H1 (cell line): Measurements from ENCODE around the gene RPTOR. TPM values are rescaled to one million over a fixed set of nuclear protein-coding genes. Genes with fewer than 3 reads are reported as not detected.

Experiments used
- CTCF ChIA-PET: fragments of 300-600 bp; sonication (Branson Sonifier 250); formaldehyde crosslinking; loops from one replicate; lab custom pipeline; 2021; ENCODE audit not compliant: partially characterized antibody; lab: Charles Lee
- POLR2A ChIA-PET: fragments of 300-600 bp; sonication (Branson Sonifier 250); formaldehyde crosslinking; loops from one replicate; lab custom pipeline; 2021; ENCODE audit warnings: inconsistent platforms; ENCODE audit not compliant: partially characterized antibody; lab: Charles Lee
- DNase-seq, 2 experiments: peaks; one replicate each; pipeline versions ENCODE4 v3.0.0 to v3.0.0-alpha.2; 2010 to 2022; ENCODE audit warnings: low spot score in 2 of 2, low read depth in 1 of 2, mixed read lengths in 1 of 2
- FAIRE-seq: peaks from 2 replicates; lab custom pipeline; 2011; peaks lifted over from hg19 to GRCh38; lab: Jason Lieb, UNC
- H2AFZ ChIP-seq: 2 replicates; pipeline ENCODE4 v1.8.1; 2012; ENCODE audit warnings: low read length, inconsistent platforms
- H2AK5ac ChIP-seq: 2 replicates; pipeline ENCODE4 v1.6.1; 2013; ENCODE audit warnings: low read depth, low read length
- H2BK120ac ChIP-seq: replicated peaks from 2 replicates; pipeline ENCODE3; 2013; ENCODE audit warnings: low read depth, low read length, inconsistent platforms
- H2BK12ac ChIP-seq: 2 replicates; pipeline ENCODE4 v1.6.1; 2013; ENCODE audit warnings: low read depth, low read length
- H2BK15ac ChIP-seq: 2 replicates; pipeline ENCODE4 v1.6.1; 2013; ENCODE audit warnings: low read length
- H2BK20ac ChIP-seq: 2 replicates; pipeline ENCODE4 v1.6.1; 2013; ENCODE audit warnings: low read length
- H2BK5ac ChIP-seq: 2 replicates; pipeline ENCODE4 v1.6.1; 2013; ENCODE audit warnings: low read depth, low read length
- H3K14ac ChIP-seq: 2 replicates; pipeline ENCODE4 v1.6.1; 2013; ENCODE audit warnings: inconsistent platforms; ENCODE audit not compliant: insufficient read length
- H3K18ac ChIP-seq: 2 replicates; pipeline ENCODE4 v1.6.1; 2013; ENCODE audit warnings: low read length; ENCODE audit errors: extremely low read depth
- H3K23ac ChIP-seq: 2 replicates; pipeline ENCODE4 v1.6.1; 2013; ENCODE audit warnings: inconsistent platforms; ENCODE audit not compliant: insufficient read length
- H3K23me2 ChIP-seq: 2 replicates; pipeline ENCODE4 v1.6.1; 2013; ENCODE audit warnings: low read depth, low read length
- H3K27ac ChIP-seq: 2 replicates; pipeline ENCODE4 v1.6.1; 2011; ENCODE audit warnings: low read depth, low read length, inconsistent platforms
- H3K27me3 ChIP-seq, 4 experiments: replicated peaks in 1 of 4; 1 replicate in 1 of 4; 2 replicates in 3 of 4; pipeline versions ENCODE4 v1.6.1 to v1.8.1; 2011 to 2013; ENCODE audit warnings: low read length in 3 of 4, mild to moderate bottlenecking in 3 of 4, inconsistent platforms in 2 of 4, mixed read lengths in 2 of 4, moderate library complexity in 1 of 4; ENCODE audit not compliant: control insufficient read depth in 3 of 4, insufficient read depth in 3 of 4; ENCODE audit errors: extremely low read depth in 1 of 4
- H3K36me3 ChIP-seq, 4 experiments: 2 replicates each; pipeline versions ENCODE4 v1.6.1 to v1.8.1; 2011 to 2013; ENCODE audit warnings: mild to moderate bottlenecking in 4 of 4, low read length in 3 of 4, moderate library complexity in 2 of 4, control low read depth in 1 of 4, inconsistent platforms in 1 of 4; ENCODE audit not compliant: insufficient read depth in 4 of 4, control insufficient read depth in 2 of 4
- H3K4ac ChIP-seq: replicated peaks from 2 replicates; pipeline ENCODE3; 2013; ENCODE audit warnings: low read length, low read depth, mixed read lengths, inconsistent platforms; ENCODE audit not compliant: insufficient read length
- H3K4me1 ChIP-seq, 4 experiments: replicated peaks in 1 of 4; 1 replicate in 1 of 4; 2 replicates in 3 of 4; pipeline versions ENCODE4 v1.6.1 to v1.8.1; 2011 to 2013; ENCODE audit warnings: low read length in 3 of 4, inconsistent platforms in 2 of 4, mixed read lengths in 1 of 4; ENCODE audit not compliant: insufficient read depth in 4 of 4, control insufficient read depth in 3 of 4
- H3K4me2 ChIP-seq, 2 experiments: 2 replicates each; pipeline versions ENCODE4 v1.6.1 to v1.8.1; 2011 to 2013; ENCODE audit warnings: low read depth in 2 of 2, low read length in 2 of 2, control low read depth in 1 of 2, inconsistent platforms in 1 of 2, mild to moderate bottlenecking in 1 of 2; ENCODE audit not compliant: insufficient read depth in 1 of 2
- H3K4me3 ChIP-seq, 4 experiments: fragments of 200-600, 300-600 bp in 1 of 4; sonication (generic), shearing (Covaris generic), sonication (Bioruptor Twin) in 1 of 4; 2 replicates each; pipeline versions ENCODE4 v1.5.1 to v1.8.1; 2011 to 2016; ENCODE audit warnings: low read length in 4 of 4, low read depth in 3 of 4, control low read depth in 2 of 4, inconsistent platforms in 2 of 4, mild to moderate bottlenecking in 2 of 4, mixed read lengths in 1 of 4, moderate library complexity in 1 of 4; ENCODE audit not compliant: insufficient read depth in 2 of 4; ENCODE audit errors: extremely low read depth in 1 of 4
- H3K56ac ChIP-seq: replicated peaks from 2 replicates; pipeline ENCODE3; 2013; ENCODE audit warnings: low read depth, mild to moderate bottlenecking, mixed read lengths, low read length, inconsistent platforms; ENCODE audit not compliant: insufficient read length
- H3K79me1 ChIP-seq: 2 replicates; pipeline ENCODE4 v1.6.1; 2013; ENCODE audit warnings: low read depth, low read length, control low read depth
- H3K79me2 ChIP-seq, 2 experiments: 2 replicates each; pipeline versions ENCODE4 v1.6.1 to v1.8.1; 2012 to 2013; ENCODE audit warnings: low read length in 2 of 2, mild to moderate bottlenecking in 2 of 2, inconsistent platforms in 1 of 2; ENCODE audit not compliant: insufficient read depth in 2 of 2, control insufficient read depth in 1 of 2
- H3K9ac ChIP-seq, 4 experiments: replicated peaks in 1 of 4; 1 replicate in 1 of 4; 2 replicates in 3 of 4; pipeline versions ENCODE4 v1.6.1 to v1.8.1; 2011 to 2013; ENCODE audit warnings: low read depth in 3 of 4, low read length in 3 of 4, control low read depth in 2 of 4, mild to moderate bottlenecking in 2 of 4, moderate library complexity in 2 of 4, inconsistent platforms in 1 of 4; ENCODE audit errors: extremely low read depth in 1 of 4
- H3K9me3 ChIP-seq, 2 experiments: 2 replicates each; pipeline versions ENCODE4 v1.6.1 to v1.8.1; 2012 to 2013; ENCODE audit warnings: mild to moderate bottlenecking in 2 of 2, moderate library complexity in 2 of 2, control low read depth in 1 of 2, inconsistent platforms in 1 of 2, low read depth in 1 of 2, low read length in 1 of 2, mixed read lengths in 1 of 2; ENCODE audit not compliant: insufficient read depth in 2 of 2
- H4K20me1 ChIP-seq, 2 experiments: replicated peaks in 1 of 2; 2 replicates each; pipeline versions ENCODE3 to v1.8.1; 2011 to 2013; ENCODE audit warnings: inconsistent platforms in 2 of 2, low read length in 2 of 2, mild to moderate bottlenecking in 1 of 2; ENCODE audit not compliant: insufficient read depth in 2 of 2, control insufficient read depth in 1 of 2
- H4K5ac ChIP-seq: 2 replicates; pipeline ENCODE4 v1.6.1; 2013; ENCODE audit warnings: low read length, low read depth, mixed read lengths, inconsistent platforms; ENCODE audit not compliant: insufficient read length
- H4K8ac ChIP-seq: 2 replicates; pipeline ENCODE4 v1.8.0; 2013; ENCODE audit warnings: mild to moderate bottlenecking, moderate library complexity, low read length, inconsistent platforms; ENCODE audit not compliant: insufficient read depth; ENCODE audit errors: extremely low read depth
- H4K91ac ChIP-seq: replicated peaks from 2 replicates; pipeline ENCODE3; 2013; ENCODE audit warnings: low read length, mixed read lengths, inconsistent platforms; ENCODE audit not compliant: insufficient read length
- BCL11A ChIP-seq, 2 experiments: IDR thresholded peaks; one replicate each; pipeline ENCODE4 v1.6.1; 2011; ENCODE audit warnings: low read depth in 2 of 2, low read length in 2 of 2, mild to moderate bottlenecking in 2 of 2
- CEBPB ChIP-seq: IDR thresholded peaks from 2 replicates; pipeline ENCODE4 v1.6.1; 2012; ENCODE audit warnings: low read depth, low read length
- CHD2 ChIP-seq: IDR thresholded peaks from 2 replicates; pipeline ENCODE4 v1.6.1; 2012; ENCODE audit warnings: low read length, improper control_type of control experiment
- GTF2F1 ChIP-seq: IDR thresholded peaks from 2 replicates; pipeline ENCODE4 v1.6.1; 2012; ENCODE audit warnings: low read depth, low read length, improper control_type of control experiment, borderline replicate concordance
- JUND ChIP-seq: IDR thresholded peaks from 2 replicates; pipeline ENCODE4 v1.6.1; 2011; ENCODE audit warnings: mild to moderate bottlenecking, improper control_type of control experiment, low read length
- MAFK ChIP-seq: IDR thresholded peaks from 2 replicates; pipeline ENCODE4 v1.6.1; 2012; ENCODE audit warnings: low read depth, mild to moderate bottlenecking, improper control_type of control experiment, low read length
- RNF2 ChIP-seq: fragments of 200-900, 300-1000 bp; sonication (generic); IDR thresholded peaks from 2 replicates; pipeline ENCODE4 v1.7.1; 2016; ENCODE audit warnings: borderline replicate concordance, low read depth, mild to moderate bottlenecking, antibody characterized with exemption, low read length; ENCODE audit not compliant: poor library complexity, severe bottlenecking; ENCODE audit errors: missing control alignments
- SRF ChIP-seq: IDR thresholded peaks from 2 replicates; pipeline ENCODE4 v1.6.1; 2011; ENCODE audit warnings: mild to moderate bottlenecking, low read depth, low read length, moderate library complexity
- TCF12 ChIP-seq: IDR thresholded peaks from 2 replicates; pipeline ENCODE4 v1.6.1; 2011; ENCODE audit warnings: low read depth, mild to moderate bottlenecking, low read length
- WGBS, 2 experiments: shearing (Covaris generic) in 1 of 2; methylation state at CpG; one replicate each; pipeline versions ENCODE4 v1.1.6 to v1.1.7; 2013 to 2015; ENCODE audit warnings: low lambda C conversion rate in 2 of 2, mixed read lengths in 2 of 2, inconsistent platforms in 1 of 2, low coverage in 1 of 2, missing lambda C conversion rate in 1 of 2; ENCODE audit not compliant: insufficient replicate concordance in 2 of 2, insufficient coverage in 1 of 2, insufficient read length in 1 of 2; ENCODE audit errors: extremely low coverage in 1 of 2, missing lambda C conversion rate in 1 of 2; 5-methylcytosine and 5-hydroxymethylcytosine counted together
- polyA plus RNA-seq, 7 experiments: library from polyadenylated mRNA; depleted of rRNA in 3 of 7; stranded (reverse) in 5 of 7; unstranded in 2 of 7; fragments of >200 nt in 5 of 7; fragments of 200-250 nt in 2 of 7; gene quantifications; 1 replicate in 5 of 7; 2 replicates in 1 of 7; 4 replicates in 1 of 7; pipeline versions ENCODE4 v1.2.1 to v1.2.3, GENCODE V29; 2011 to 2013; ENCODE audit warnings: missing spikeins in 2 of 7, mixed read lengths in 2 of 7
- total RNA-seq: library from RNA; stranded (reverse); fragmentation: NEBNext Ultra II Directional; extraction: Animal tissue kit (Norgen Biotek cat#: 25700); gene quantifications from 2 replicates; pipeline ENCODE4 v1.2.1, GENCODE V29; 2021
- TF ChIP-seq, protein P1 (sequence below), 3 experiments: IDR thresholded peaks; 1 replicate in 2 of 3; 2 replicates in 1 of 3; pipeline versions ENCODE4 v1.5.1 to v1.6.1; 2011; ENCODE audit warnings: low read length in 3 of 3, mild to moderate bottlenecking in 3 of 3, inconsistent platforms in 2 of 3, low read depth in 1 of 3, moderate library complexity in 1 of 3; ENCODE audit not compliant: insufficient read depth in 1 of 3; ENCODE audit errors: control extremely low read depth in 1 of 3

RPTOR gene
- total and polyA plus RNA-seq, 2 of the 8 experiments (the other 6 are each of a cell fraction or from before 2014, with no cell fraction given) = 6.9 to 28.7 TPM

DNA sequence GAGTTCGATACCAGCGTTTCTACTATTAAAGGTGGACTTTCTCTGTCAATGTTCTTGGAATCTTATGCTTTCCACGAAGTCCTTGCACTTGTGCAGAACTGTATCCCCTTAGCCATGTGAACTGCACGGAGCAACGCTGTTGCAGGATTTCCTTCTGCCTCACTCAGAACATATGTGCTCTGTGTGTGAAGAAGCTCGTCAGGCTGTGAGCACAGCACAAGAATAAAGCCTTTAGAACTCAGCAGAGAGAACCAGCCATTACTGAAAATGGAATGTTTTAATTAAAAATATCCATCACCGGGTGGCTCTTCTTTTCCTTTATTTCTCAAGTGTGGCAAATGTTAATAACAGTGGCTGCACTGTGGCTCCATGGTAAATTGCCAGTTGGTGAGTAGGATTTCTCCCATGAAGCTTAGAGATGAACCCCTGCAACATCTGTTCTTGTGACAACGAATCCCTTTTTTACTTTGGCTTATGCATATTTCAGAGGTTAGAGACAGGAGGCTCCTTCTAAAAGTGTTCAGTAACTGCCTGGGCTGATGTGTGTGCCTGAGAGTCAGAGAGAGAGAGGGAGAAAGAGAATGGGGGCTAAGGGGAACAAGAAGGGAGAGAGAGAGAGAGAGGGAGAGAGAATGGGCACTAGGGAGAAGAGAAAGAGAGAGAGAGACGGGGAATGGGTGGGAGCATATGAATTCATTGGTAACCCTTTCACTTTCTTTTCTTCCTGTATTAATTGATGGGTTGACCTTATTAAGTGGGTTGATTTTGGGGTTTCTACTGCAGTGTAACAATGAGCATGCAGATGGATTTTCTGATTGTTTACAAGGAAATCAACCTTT is 50.0 kb downstream of the RPTOR start:
- no peak overlapping the region for H2AFZ ChIP-seq
- H3K14ac ChIP-seq = no peak overlapping the region
- no peak overlapping the region for H4K91ac ChIP-seq
- no peak overlapping the region for H2BK120ac ChIP-seq
- ChIA-PET POLR2A (no interaction called here), CTCF (interaction anchor here (0.7 kb wide), 1 partner anchor 331 kb away, joined by 3 read pairs; no protein-coding TSS in a partner anchor)
- no peak overlapping the region for H3K4me2 ChIP-seq
- H3K79me2 ChIP-seq = peaks cover 4 to 70% of the 10 kb centered on the region in 2 experiments; a peak in 3 of 4 replicates
- 86% methylated on average over 9 of the region's 9 CpGs; no CpG with 5 or more reads in 1 of the 2 experiments for WGBS, 2 experiments
- H4K20me1 ChIP-seq = peaks cover 2 to 11% of the 10 kb centered on the region in 2 experiments
- no peaks in the 10 kb centered on the region for H3K9me3 ChIP-seq
- H2AK5ac ChIP-seq = no peak overlapping the region
- H3K27ac ChIP-seq = no peak overlapping the region
- H2BK5ac ChIP-seq = no peak overlapping the region
- H4K8ac ChIP-seq = no peak overlapping the region
- H3K4ac ChIP-seq = no peak overlapping the region
- H3K56ac ChIP-seq = no peak overlapping the region
- no peaks in the 10 kb centered on the region for H3K36me3 ChIP-seq
- peaks cover 0 to 2% (median 0%) of the 10 kb centered on the region in 4 experiments; a peak in 3 of 7 replicates for H3K4me1 ChIP-seq
- H2BK12ac ChIP-seq = no peak overlapping the region
- H3K27me3 ChIP-seq = no peaks in the 10 kb centered on the region
- H2BK15ac ChIP-seq = no peak overlapping the region
- DNase-seq (no peak), FAIRE-seq (no peak)
- H3K18ac ChIP-seq = no peak overlapping the region
- no peaks in the 10 kb centered on the region for H3K23me2 ChIP-seq
- H2BK20ac ChIP-seq = no peak overlapping the region
- H3K9ac ChIP-seq = no peak overlapping the region
- H3K79me1 ChIP-seq = peaks cover 20% of the 10 kb centered on the region
- H3K23ac ChIP-seq = no peak overlapping the region
- H3K4me3 ChIP-seq = no peak overlapping the region
- H4K5ac ChIP-seq = no peak overlapping the region
- TF ChIP-seq JUND (no peak), BCL11A (IDR thresholded peaks at IDR 0.05; ENCODE audit: low read depth in 2 of 2, low read length in 2 of 2) (no peak), GTF2F1 (no peak), CEBPB (no peak), CHD2 (no peak), RNF2 (no peak), TCF12 (no peak), SRF (no peak), MAFK (no peak)
- TF ChIP-seq, protein P1, sequence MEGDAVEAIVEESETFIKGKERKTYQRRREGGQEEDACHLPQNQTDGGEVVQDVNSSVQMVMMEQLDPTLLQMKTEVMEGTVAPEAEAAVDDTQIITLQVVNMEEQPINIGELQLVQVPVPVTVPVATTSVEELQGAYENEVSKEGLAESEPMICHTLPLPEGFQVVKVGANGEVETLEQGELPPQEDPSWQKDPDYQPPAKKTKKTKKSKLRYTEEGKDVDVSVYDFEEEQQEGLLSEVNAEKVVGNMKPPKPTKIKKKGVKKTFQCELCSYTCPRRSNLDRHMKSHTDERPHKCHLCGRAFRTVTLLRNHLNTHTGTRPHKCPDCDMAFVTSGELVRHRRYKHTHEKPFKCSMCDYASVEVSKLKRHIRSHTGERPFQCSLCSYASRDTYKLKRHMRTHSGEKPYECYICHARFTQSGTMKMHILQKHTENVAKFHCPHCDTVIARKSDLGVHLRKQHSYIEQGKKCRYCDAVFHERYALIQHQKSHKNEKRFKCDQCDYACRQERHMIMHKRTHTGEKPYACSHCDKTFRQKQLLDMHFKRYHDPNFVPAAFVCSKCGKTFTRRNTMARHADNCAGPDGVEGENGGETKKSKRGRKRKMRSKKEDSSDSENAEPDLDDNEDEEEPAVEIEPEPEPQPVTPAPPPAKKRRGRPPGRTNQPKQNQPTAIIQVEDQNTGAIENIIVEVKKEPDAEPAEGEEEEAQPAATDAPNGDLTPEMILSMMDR (IDR thresholded peaks at IDR 0.05; ENCODE audit: control extremely low read depth in 1 of 3, insufficient read depth in 1 of 3, low read depth in 1 of 3, low read length in 3 of 3) = no peak
